ENCODE results near the gene ANKS1A.

DNA sequence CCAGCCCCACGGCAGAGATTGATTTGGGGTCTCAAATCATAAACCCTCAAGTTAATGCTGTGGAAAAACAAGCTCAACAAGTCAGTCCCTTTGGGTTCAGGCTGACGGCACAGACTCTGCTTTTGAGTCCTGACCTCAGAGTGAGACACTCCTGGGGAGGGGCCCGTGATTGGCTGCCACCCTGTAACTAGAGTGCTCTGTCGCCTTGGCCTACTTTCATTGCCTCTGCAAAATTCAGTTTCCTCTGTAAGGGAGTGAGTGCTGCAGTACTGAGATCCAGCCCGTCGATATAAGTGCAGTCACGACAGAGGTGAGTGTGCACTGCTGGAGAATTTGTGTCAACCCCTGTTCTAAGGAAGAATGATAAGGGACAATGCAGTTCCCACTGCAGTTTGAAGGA, 105.6 kb downstream of the ANKS1A start:
- no peak for TF ChIP-seq CTCF (IDR thresholded peaks at IDR 0.05; ENCODE audit: low read depth, low read length, poor library complexity, severe bottlenecking)
- no peak for TF ChIP-seq EZH2phosphoT487 (IDR thresholded peaks at IDR 0.05; ENCODE audit: borderline replicate concordance, low read length)
